Posterior vena cava (tissue), 2 donors: Measurements from ENCODE around the gene ADAMTS3. TPM values are rescaled to one million over a fixed set of nuclear protein-coding genes. Genes with fewer than 3 reads are reported as not detected.

Experiments
- DNase-seq: peaks from one replicate; pipeline ENCODE4 v3.0.0-alpha.2; 2020; ENCODE audit warnings: low spot score
- intact Hi-C, 2 donors: fragments of 100-400 bp; cut with DNase I; formaldehyde crosslinking; loops; one replicate each; pipeline versions ENCODE4 v1.14.1 to v1.14.2; 2022 to 2023
- total RNA-seq, 2 donors: library from RNA; stranded (reverse); fragmentation: NEBNext Ultra II Directional; extraction: Animal tissue kit (Norgen Biotek cat#: 25700); gene quantifications; one replicate each; pipeline ENCODE4 v1.2.1, GENCODE V29; 2021
- donor health status: DM: yes; HTN: yes; CAD: no.
- donor health status: DM: yes; HTN: yes; CAD: no.

ADAMTS3 gene
- total RNA-seq, 2 donors from 2014 or later: 3.2 to 6.2 TPM

GRCh38 chr4:72318421-72319170 lies 250.4 kb downstream of the ADAMTS3 start:
- DNase-seq: no peak
- intact Hi-C loops: no loop called here

- intact Hi-C loops: no loop called here
- DNase-seq: no peak
Observed at GRCh38 chr4:72314869-72315268, 254.2 kb downstream of the ADAMTS3 start.

- intact Hi-C loops: no loop called here
- DNase-seq: no peak
Observed at GRCh38 chr4:72313121-72313520, 255.9 kb downstream of the ADAMTS3 start.

- intact Hi-C loops: no loop called here
- peak; percentile 90 for DNase-seq
Observed at GRCh38 chr4:72312032-72312650, 256.9 kb downstream of the ADAMTS3 start.

GRCh38 chr4:72311291-72311690 lies 257.7 kb downstream of the ADAMTS3 start:
- DNase-seq: no peak
- intact Hi-C loops: no loop called here

GRCh38 chr4:72305620-72306019 lies 263.4 kb downstream of the ADAMTS3 start:
- DNase-seq: no peak
- intact Hi-C loops: no loop called here

GRCh38 chr4:72305080-72305479 lies 263.9 kb downstream of the ADAMTS3 start:
- DNase-seq: no peak
- intact Hi-C loops: no loop called here

- peak; percentile 54 for DNase-seq
- intact Hi-C loops: no loop called here
Observed at GRCh38 chr4:72302981-72303704, 265.9 kb downstream of the ADAMTS3 start.

GRCh38 chr4:72301759-72302158 lies 267.3 kb downstream of the ADAMTS3 start:
- intact Hi-C loops: no loop called here
- peak; percentile 58 for DNase-seq

- DNase-seq: no peak
- intact Hi-C loops: no loop called here
Observed at GRCh38 chr4:72300126-72300525, 268.9 kb downstream of the ADAMTS3 start.

- intact Hi-C loops: no loop called here
- DNase-seq: no peak
Observed at GRCh38 chr4:72295966-72296557, 273.0 kb downstream of the ADAMTS3 start.

GRCh38 chr4:72290737-72291136 lies 278.3 kb downstream of the ADAMTS3 start:
- intact Hi-C loops: no loop called here
- peak; percentile 59 for DNase-seq

- DNase-seq: no peak
- intact Hi-C loops: no loop called here
Observed at GRCh38 chr4:72286910-72287309, 282.1 kb downstream of the ADAMTS3 start.

GRCh38 chr4:72286185-72286584 lies 282.8 kb downstream of the ADAMTS3 start:
- DNase-seq: no peak
- intact Hi-C loops: no loop called here

- no peak for DNase-seq
- intact Hi-C loops: no loop called here
Observed at GRCh38 chr4:72283357-72283756, 285.7 kb downstream of the ADAMTS3 start.

- intact Hi-C loops: no loop called here
- no peak for DNase-seq
Observed at GRCh38 chr4:72280252-72280651, 288.8 kb downstream of the ADAMTS3 start.

GRCh38 chr4:72275381-72275780 lies 293.6 kb downstream of the ADAMTS3 start:
- intact Hi-C loops: no loop called here
- DNase-seq: no peak

GRCh38 chr4:72274251-72274650 lies 294.8 kb downstream of the ADAMTS3 start:
- intact Hi-C loops: no loop called here

GRCh38 chr4:72255269-72255668 lies 313.8 kb downstream of the ADAMTS3 start:
- no peak for DNase-seq
- intact Hi-C loops: no loop called here

More at GRCh38 chr4:72274251-72274650, 294.8 kb downstream of the ADAMTS3 start:
- no peak for DNase-seq

- DNase-seq: no peak
- intact Hi-C loops: no loop called here
Observed at GRCh38 chr4:72243641-72244040, 325.4 kb downstream of the ADAMTS3 start.
